HepG2 (cell line): ENCODE measurements around the gene SLC2A8. TPM values are rescaled to one million over a fixed set of nuclear protein-coding genes. Genes with fewer than 3 reads are reported as not detected.

Experiments
- ATAC-seq: fragments of 200-7000 bp; cut with Tn5 transposase; 3 replicates; pipeline ENCODE4 v1.9.1; 2020; ENCODE audit warnings: mild to moderate bottlenecking, moderate library complexity
- BruUV-seq: library from RNA; stranded (reverse); fragments of 400-500 nt; replicated peaks from 2 replicates; lab custom pipeline; 2021; lab: Mats Ljungman, UMichigan
- CTCF ChIA-PET: fragments of 300-600 bp; formaldehyde crosslinking; extraction: SDS; loops from one replicate; lab custom pipeline; 2021; ENCODE audit warnings: low total read pairs, inconsistent platforms, low intra/inter-chr PET ratio; lab: Yijun Ruan, JAX
- POLR2A ChIA-PET: fragments of 350-600 bp; sonication (Branson Sonifier 250); formaldehyde crosslinking; loops from one replicate; lab custom pipeline; 2020; ENCODE audit warnings: antibody characterized with exemption, inconsistent platforms; lab: Yijun Ruan, JAX
- DNase-seq: peaks from one replicate; pipeline ENCODE4 v3.0.0-alpha.2; 2015; ENCODE audit warnings: low spot score
- FAIRE-seq: peaks from 3 replicates; lab custom pipeline; 2011; peaks lifted over from hg19 to GRCh38; lab: Jason Lieb, UNC
- H2AFZ ChIP-seq: one replicate; pipeline ENCODE4 v1.6.1; 2011; ENCODE audit warnings: low read length, inconsistent platforms
- H3K27ac ChIP-seq: fragments of 300-600 bp; 3 replicates; pipeline ENCODE4 v1.8.0; 2011; ENCODE audit warnings: mixed run types, mild to moderate bottlenecking, mixed read lengths, low read length, inconsistent platforms; ENCODE audit not compliant: insufficient read depth; ENCODE audit errors: extremely low read length
- H3K27me3 ChIP-seq, 2 experiments: fragments of 200-600 bp in 1 of 2; 2 replicates in 1 of 2; 3 replicates in 1 of 2; pipeline versions ENCODE4 v1.6.0 to v1.8.0; 2011; ENCODE audit warnings: low read length in 2 of 2, mild to moderate bottlenecking in 2 of 2, moderate library complexity in 2 of 2, inconsistent platforms in 1 of 2; ENCODE audit not compliant: insufficient read depth in 2 of 2, control insufficient read depth in 1 of 2
- H3K36me3 ChIP-seq, 2 experiments: fragments of 200-600 bp in 1 of 2; replicated peaks in 1 of 2; 2 replicates in 1 of 2; 3 replicates in 1 of 2; pipeline versions ENCODE4 v1.5.1 to v1.8.0; 2011; ENCODE audit warnings: low read length in 2 of 2, inconsistent platforms in 1 of 2; ENCODE audit not compliant: insufficient read depth in 2 of 2, control insufficient read depth in 1 of 2
- H3K4me1 ChIP-seq: 2 replicates; pipeline ENCODE4 v1.5.1; 2012; ENCODE audit warnings: low read length, inconsistent platforms; ENCODE audit not compliant: insufficient read depth
- H3K4me2 ChIP-seq: 2 replicates; pipeline ENCODE4 v1.6.0; 2011; ENCODE audit warnings: low read depth, low read length, inconsistent platforms
- H3K4me3 ChIP-seq, 3 experiments: fragments of 200-600 bp in 1 of 3; sonication (generic), shearing (Covaris generic) in 1 of 3; replicated peaks in 1 of 3; 2 replicates each; pipeline ENCODE4 v1.5.1; 2011 to 2016; ENCODE audit warnings: low read length in 3 of 3, inconsistent platforms in 2 of 3, low read depth in 2 of 3, mild to moderate bottlenecking in 2 of 3, control low read depth in 1 of 3, mixed read lengths in 1 of 3; ENCODE audit not compliant: insufficient read depth in 1 of 3
- H3K79me2 ChIP-seq: one replicate; pipeline ENCODE4 v1.6.1; 2011; ENCODE audit warnings: low read length, inconsistent platforms; ENCODE audit not compliant: insufficient read depth
- H3K9ac ChIP-seq: 2 replicates; pipeline ENCODE4 v1.6.0; 2011; ENCODE audit warnings: mild to moderate bottlenecking, low read depth, low read length, inconsistent platforms; ENCODE audit not compliant: insufficient read depth
- H3K9me3 ChIP-seq: 2 replicates; pipeline ENCODE4 v1.5.1; 2012; ENCODE audit warnings: mild to moderate bottlenecking, low read length
- H4K20me1 ChIP-seq: 2 replicates; pipeline ENCODE4 v1.6.0; 2011; ENCODE audit warnings: inconsistent platforms, mild to moderate bottlenecking, low read length, moderate library complexity; ENCODE audit not compliant: insufficient read depth
- CENPX ChIP-seq: sonication (generic); formaldehyde crosslinking; IDR thresholded peaks from 2 replicates; pipeline ENCODE4 v1.9.0; 2021; ENCODE audit warnings: mild to moderate bottlenecking, missing genetic modification reagents, moderate library complexity
- ETV5 ChIP-seq: IDR thresholded peaks from 2 replicates; pipeline ENCODE4 v1.6.1; 2018; ENCODE audit warnings: missing biosample characterization, missing genetic modification reagents, inconsistent platforms, borderline replicate concordance
- FOXC1 ChIP-seq: sonication (generic); formaldehyde crosslinking; IDR thresholded peaks from 2 replicates; pipeline ENCODE4 v1.8.0; 2022; ENCODE audit warnings: mild to moderate bottlenecking, missing genetic modification reagents, borderline replicate concordance
- HNF4A ChIP-seq: sonication (generic); formaldehyde crosslinking; IDR thresholded peaks from 2 replicates; pipeline ENCODE4 v1.4.0; 2020; ENCODE audit warnings: missing genetic modification reagents
- HNF4G ChIP-seq, 2 experiments: sonication (generic) in 1 of 2; formaldehyde crosslinking in 1 of 2; IDR thresholded peaks; 2 replicates each; pipeline versions ENCODE4 v1.4.0 to v1.6.1; 2011 to 2020; ENCODE audit warnings: borderline replicate concordance in 2 of 2, low read depth in 2 of 2, mild to moderate bottlenecking in 2 of 2, low read length in 1 of 2, missing genetic modification reagents in 1 of 2, moderate library complexity in 1 of 2
- NR2F1 ChIP-seq, 2 experiments: fragments of 450-650 bp in 1 of 2; formaldehyde crosslinking in 1 of 2; IDR thresholded peaks; 2 replicates each; pipeline versions ENCODE4 v1.5.0 to v1.6.1; 2016 to 2020; ENCODE audit warnings: mild to moderate bottlenecking in 1 of 2, missing compliant biosample characterization in 1 of 2, missing genetic modification reagents in 1 of 2, moderate library complexity in 1 of 2
- NR2F2 ChIP-seq: IDR thresholded peaks from 2 replicates; pipeline ENCODE4 v1.6.1; 2012; ENCODE audit warnings: low read depth, inconsistent platforms, borderline replicate concordance
- NR2F6 ChIP-seq, 2 experiments: IDR thresholded peaks; 2 replicates each; pipeline ENCODE4 v1.6.1; 2016; ENCODE audit warnings: antibody characterized with exemption in 1 of 2, mild to moderate bottlenecking in 1 of 2
- ONECUT2 ChIP-seq: sonication (generic); formaldehyde crosslinking; IDR thresholded peaks from 2 replicates; pipeline ENCODE4 v1.4.0; 2020; ENCODE audit warnings: missing genetic modification reagents
- RARA ChIP-seq: IDR thresholded peaks from 2 replicates; pipeline ENCODE4 v1.6.1; 2016; ENCODE audit warnings: missing genetic modification reagents, missing compliant biosample characterization
- SALL1 ChIP-seq: sonication (generic); formaldehyde crosslinking; IDR thresholded peaks from 2 replicates; pipeline ENCODE4 v1.8.0; 2022; ENCODE audit warnings: mild to moderate bottlenecking, missing genetic modification reagents
- SMYD3 ChIP-seq: sonication (generic); formaldehyde crosslinking; IDR thresholded peaks from 2 replicates; pipeline ENCODE4 v1.8.1; 2023; ENCODE audit warnings: mild to moderate bottlenecking, missing genetic modification reagents
- SOX13 ChIP-seq, 3 experiments: fragments of 450-650 bp in 1 of 3; sonication (generic) in 1 of 3; formaldehyde crosslinking in 1 of 3; IDR thresholded peaks in 2 of 3; conservative IDR thresholded peaks in 1 of 3; 2 replicates each; pipeline versions ENCODE4 v1.5.0 to v1.6.1; 2016 to 2020; ENCODE audit warnings: antibody characterized with exemption in 1 of 3, mild to moderate bottlenecking in 1 of 3, missing compliant biosample characterization in 1 of 3, missing genetic modification reagents in 1 of 3, moderate library complexity in 1 of 3
- SP140L ChIP-seq: sonication (generic); formaldehyde crosslinking; IDR thresholded peaks from 2 replicates; pipeline ENCODE4 v1.4.0; 2020; ENCODE audit warnings: missing genetic modification reagents, borderline replicate concordance
- TGIF2 ChIP-seq: IDR thresholded peaks from 2 replicates; pipeline ENCODE4 v1.6.1; 2016; ENCODE audit warnings: control low read depth, missing compliant biosample characterization
- ZNF3 ChIP-seq: IDR thresholded peaks from 2 replicates; pipeline ENCODE4 v1.7.0; 2017; ENCODE audit warnings: inconsistent platforms
- ZNF724P ChIP-seq: sonication (generic); formaldehyde crosslinking; IDR thresholded peaks from 2 replicates; pipeline ENCODE4 v1.8.0; 2022; ENCODE audit warnings: missing genetic modification reagents, borderline replicate concordance
- ZNF75D ChIP-seq: sonication (generic); formaldehyde crosslinking; IDR thresholded peaks from 2 replicates; pipeline ENCODE4 v1.8.1; 2023; ENCODE audit warnings: missing genetic modification reagents, mild to moderate bottlenecking, borderline replicate concordance
- ZSCAN9 ChIP-seq: IDR thresholded peaks from 2 replicates; pipeline ENCODE4 v1.6.1; 2016; ENCODE audit warnings: borderline replicate concordance
- WGBS: methylation state at CpG from one replicate; pipeline ENCODE4 v1.1.6; 2017; ENCODE audit warnings: low lambda C conversion rate; 5-methylcytosine and 5-hydroxymethylcytosine counted together
- in situ Hi-C: cut with HindIII; loops from 2 replicates; pipeline ENCODE4 v1.10.0; 2017; ENCODE audit warnings: low pct_unique_long_range_greater_than_20kb; ENCODE audit not compliant: extremely low pct_ligation_motif_present
- intact Hi-C: fragments of 100-400 bp; cut with micrococcal nuclease; formaldehyde crosslinking; loops from one replicate; pipeline ENCODE4 v1.10.0; 2022; ENCODE audit not compliant: unreplicated experiment
- polyA plus RNA-seq, 8 experiments: library from polyadenylated mRNA; depleted of rRNA in 3 of 8; stranded (reverse) in 7 of 8; unstranded in 1 of 8; fragments of >200 nt; fragmentation: Illumina TruSeq in 4 of 8; extraction: Trizol in 4 of 8; gene quantifications; 2 replicates each; pipeline versions ENCODE4 v1.2.1 to v1.2.3, GENCODE V29; 2011 to 2016; ENCODE audit warnings: low read depth in 4 of 8, missing spikeins in 1 of 8, mixed read lengths in 1 of 8; ENCODE audit not compliant: insufficient read depth in 1 of 8
- total RNA-seq, 5 experiments: library from RNA; depleted of rRNA; stranded (reverse); fragments of >200 nt; fragmentation: Illumina TruSeq; extraction: Trizol; gene quantifications; 2 replicates each; pipeline ENCODE4 v1.2.3, GENCODE V29; 2016; ENCODE audit warnings: low read depth in 1 of 5
- TF ChIP-seq, protein P1 (sequence below): sonication (generic); IDR thresholded peaks from 2 replicates; pipeline ENCODE4 v1.6.1; 2016; ENCODE audit warnings: low read depth, borderline replicate concordance
- TF ChIP-seq, protein P2 (sequence below), 2 experiments: fragments of 450-650 bp in 1 of 2; sonication (generic) in 1 of 2; formaldehyde crosslinking; IDR thresholded peaks; 2 replicates each; pipeline versions ENCODE4 v1.5.0 to v1.8.0; 2020 to 2022; ENCODE audit warnings: mild to moderate bottlenecking in 1 of 2, missing genetic modification reagents in 1 of 2

The SLC2A8 gene
- total and polyA plus RNA-seq, 2 of the 13 experiments (the other 11 are each of a cell fraction or from before 2014, with no cell fraction given) = 22.6 to 48.6 TPM

DNA sequence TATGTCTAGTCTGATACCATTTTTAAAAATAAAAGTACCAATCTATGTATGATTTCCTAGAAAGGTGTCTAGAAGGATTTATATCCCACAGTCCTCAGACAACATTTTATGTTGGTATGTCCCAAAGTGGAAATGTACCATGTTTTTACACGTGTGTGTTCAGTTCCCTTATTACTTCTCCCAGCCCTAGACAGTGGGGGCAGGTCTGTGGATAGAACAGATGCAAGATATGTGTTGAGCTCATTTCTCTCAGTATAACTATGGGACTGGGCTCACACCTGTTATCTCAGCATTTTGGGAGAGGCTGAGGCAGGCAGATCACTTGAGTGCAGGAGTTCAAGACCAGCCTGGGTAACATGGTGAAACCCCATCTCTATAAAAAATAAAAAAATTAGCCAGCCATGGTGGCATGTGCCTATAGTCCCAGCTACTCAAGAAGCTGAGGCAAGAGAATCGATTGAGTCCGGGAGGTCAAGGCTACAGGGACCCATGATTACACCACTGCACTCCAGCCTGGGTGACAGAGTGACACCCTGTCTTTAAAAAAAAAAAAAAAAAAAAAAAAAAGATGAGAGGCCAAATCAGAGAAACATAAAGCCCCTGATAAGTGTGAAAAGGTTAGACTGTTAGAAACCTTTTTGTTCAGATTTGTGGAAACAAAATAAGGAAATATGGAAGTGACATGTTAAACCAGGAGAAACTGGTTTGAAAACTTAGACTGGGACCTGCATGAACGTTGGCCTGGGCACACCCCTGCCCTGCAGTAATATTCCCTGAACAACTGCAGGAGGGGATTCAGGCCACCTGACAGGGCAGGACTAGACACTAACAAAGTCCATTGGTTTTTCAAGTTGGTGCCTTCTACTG lies 7.4 kb upstream of the SLC2A8 start:
- Histone ChIP-seq H3K9ac (peak overlapping the region; percentile 77), H3K27me3 (no peaks in the 10 kb centered on the region), H4K20me1 (no peaks in the 10 kb centered on the region), H3K4me1 (peaks cover 73% of the 10 kb centered on the region), H2AFZ (no peak overlapping the region), H3K27ac (peak overlapping the region; percentile 92), H3K79me2 (no peaks in the 10 kb centered on the region), H3K4me2 (peak overlapping the region; percentile 86), H3K4me3 (peak overlapping the region in 2 of 3 experiments; percentile 13 to 15; a peak in 2 of 6 replicates), H3K36me3 (no peaks in the 10 kb centered on the region), H3K9me3 (no peaks in the 10 kb centered on the region)
- FAIRE-seq (no peak), DNase-seq (peak; percentile 43), ATAC-seq (peak; percentile 31; the same call in 1 of the 3 replicates)
- ChIA-PET CTCF (no interaction called here), POLR2A (interaction anchor here (1.6 to 4.6 kb wide), 4 partner anchors 9 to 34 kb away, joined by 3 to 159 read pairs (median 16); partner anchors contain the start of genes SLC2A8 and ZNF79)
- intact Hi-C loops (loop anchor here (5.0 to 10.0 kb wide), 2 partner anchors 45 to 63 kb away; partner anchors contain the start of genes LRSAM1 and RPL12), in situ Hi-C loops (no loop called here)
- 6% methylated on average over 4 of the region's 4 CpGs for WGBS
- BruUV-seq = no TSS peak
- no peak for TF ChIP-seq SMYD3 (CRISPR knock-in tag)
- no peak for TF ChIP-seq ZNF75D (CRISPR knock-in tag)
- TF ChIP-seq SP140L (CRISPR knock-in tag) = no peak
- peak; percentile 34; the same call in 1 of the 2 replicates for TF ChIP-seq NR2F2
- TF ChIP-seq, protein P1, sequence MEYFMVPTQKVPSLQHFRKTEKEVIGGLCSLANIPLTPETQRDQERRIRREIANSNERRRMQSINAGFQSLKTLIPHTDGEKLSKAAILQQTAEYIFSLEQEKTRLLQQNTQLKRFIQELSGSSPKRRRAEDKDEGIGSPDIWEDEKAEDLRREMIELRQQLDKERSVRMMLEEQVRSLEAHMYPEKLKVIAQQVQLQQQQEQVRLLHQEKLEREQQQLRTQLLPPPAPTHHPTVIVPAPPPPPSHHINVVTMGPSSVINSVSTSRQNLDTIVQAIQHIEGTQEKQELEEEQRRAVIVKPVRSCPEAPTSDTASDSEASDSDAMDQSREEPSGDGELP = no peak
- peak; percentile 8; the same call in 1 of the 2 replicates for TF ChIP-seq HNF4G (IDR thresholded peaks at IDR 0.05; ENCODE audit: borderline replicate concordance, low read depth, low read length)
- TF ChIP-seq HNF4G (CRISPR knock-in tag; IDR thresholded peaks at IDR 0.05; ENCODE audit: borderline replicate concordance, low read depth) = no peak
- no peak for TF ChIP-seq ZNF3 (CRISPR knock-in tag)
- no peak for TF ChIP-seq FOXC1 (CRISPR knock-in tag)
- TF ChIP-seq, protein P2, sequence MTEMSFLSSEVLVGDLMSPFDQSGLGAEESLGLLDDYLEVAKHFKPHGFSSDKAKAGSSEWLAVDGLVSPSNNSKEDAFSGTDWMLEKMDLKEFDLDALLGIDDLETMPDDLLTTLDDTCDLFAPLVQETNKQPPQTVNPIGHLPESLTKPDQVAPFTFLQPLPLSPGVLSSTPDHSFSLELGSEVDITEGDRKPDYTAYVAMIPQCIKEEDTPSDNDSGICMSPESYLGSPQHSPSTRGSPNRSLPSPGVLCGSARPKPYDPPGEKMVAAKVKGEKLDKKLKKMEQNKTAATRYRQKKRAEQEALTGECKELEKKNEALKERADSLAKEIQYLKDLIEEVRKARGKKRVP (CRISPR knock-in tag; IDR thresholded peaks at IDR 0.05) = 0 out of 4 replicates have a peak, but pooled peaks of 1 of the 2 experiments have one; percentile 15
- no peak for TF ChIP-seq SOX13 (IDR thresholded peaks at IDR 0.05)
- 0 out of 4 replicates have a peak, but pooled peaks of 1 of the 2 experiments have one; percentile 12 for TF ChIP-seq SOX13 (CRISPR knock-in tag; conservative IDR thresholded peaks at IDR 0.05 in 1 of 2, IDR thresholded peaks at IDR 0.05 in 1 of 2)
- peak; percentile 54 for TF ChIP-seq HNF4A (CRISPR knock-in tag)
- TF ChIP-seq NR2F6 (IDR thresholded peaks at IDR 0.05) = peak; percentile 63; the same call in 1 of the 2 replicates
- TF ChIP-seq NR2F6 (CRISPR knock-in tag; IDR thresholded peaks at IDR 0.05) = peak; percentile 63
- TF ChIP-seq NR2F1 (CRISPR knock-in tag; IDR thresholded peaks at IDR 0.05) = peak; percentile 21 to 74; a peak in 2 of 4 replicates
- no peak for TF ChIP-seq ETV5 (CRISPR knock-in tag)
- TF ChIP-seq CENPX (CRISPR knock-in tag) = no peak
- TF ChIP-seq TGIF2 (CRISPR knock-in tag) = 0 out of 2 replicates have a peak, but pooled peaks have one; percentile 23
- 0 out of 2 replicates have a peak, but pooled peaks have one; percentile 26 for TF ChIP-seq SALL1 (CRISPR knock-in tag)
- TF ChIP-seq ONECUT2 = peak; percentile 88
- no peak for TF ChIP-seq ZNF724P (CRISPR knock-in tag)
- 0 out of 2 replicates have a peak, but pooled peaks have one; percentile 5 for TF ChIP-seq ZSCAN9 (CRISPR knock-in tag)
- peak; percentile 73 for TF ChIP-seq RARA (CRISPR knock-in tag)
